ENCODE results near the gene MORF4L1. TPM values are rescaled to one million over a fixed set of nuclear protein-coding genes. Genes with fewer than 3 reads are reported as not detected.
"Not testable (repeated sequence)": the region's sequence is repeated elsewhere in the genome, so short reads cannot be mapped to it uniquely, and the experiment has no call there.

Gene MORF4L1
- total RNA-seq, 4 donors from 2014 or later, result 118 to 178 (median 141) TPM

DNA sequence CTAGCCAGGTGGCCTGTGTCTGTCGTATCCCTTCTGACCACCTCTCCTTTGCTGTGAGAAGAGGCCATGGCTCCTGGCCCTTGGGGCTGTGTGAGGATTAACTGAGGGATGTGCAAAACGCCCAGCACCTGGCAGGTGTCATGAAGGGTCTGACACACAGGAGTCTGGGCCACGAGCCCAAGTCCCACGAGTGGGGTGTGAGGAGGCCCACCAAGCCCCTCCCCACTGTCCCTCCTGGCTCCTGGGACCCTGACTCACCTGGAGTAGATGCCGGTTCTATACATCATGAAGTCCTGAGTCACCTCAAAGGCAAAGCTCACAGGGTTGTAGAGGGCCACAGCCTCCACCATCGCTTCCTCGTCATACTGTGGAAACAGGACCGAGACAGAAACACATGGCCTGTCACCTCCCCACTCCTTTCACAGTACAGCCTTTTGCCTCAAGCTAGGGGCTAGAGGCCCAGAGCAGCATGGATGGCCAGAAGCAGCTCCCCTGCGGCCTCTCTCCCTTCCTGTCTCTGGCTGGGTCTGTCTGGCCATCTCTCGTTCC lies 52.5 kb downstream of the MORF4L1 start:
- DNase-seq (ENCODE audit: low spot score in 2 of 2), result no peak
- H3K4me3 ChIP-seq (ENCODE audit: low read depth, poor library complexity, severe bottlenecking), result no peak overlapping the region
- intact Hi-C loops (cut with DNase I; ENCODE audit: low total_unique reads), result no loop called here
- TF ChIP-seq, protein P1, sequence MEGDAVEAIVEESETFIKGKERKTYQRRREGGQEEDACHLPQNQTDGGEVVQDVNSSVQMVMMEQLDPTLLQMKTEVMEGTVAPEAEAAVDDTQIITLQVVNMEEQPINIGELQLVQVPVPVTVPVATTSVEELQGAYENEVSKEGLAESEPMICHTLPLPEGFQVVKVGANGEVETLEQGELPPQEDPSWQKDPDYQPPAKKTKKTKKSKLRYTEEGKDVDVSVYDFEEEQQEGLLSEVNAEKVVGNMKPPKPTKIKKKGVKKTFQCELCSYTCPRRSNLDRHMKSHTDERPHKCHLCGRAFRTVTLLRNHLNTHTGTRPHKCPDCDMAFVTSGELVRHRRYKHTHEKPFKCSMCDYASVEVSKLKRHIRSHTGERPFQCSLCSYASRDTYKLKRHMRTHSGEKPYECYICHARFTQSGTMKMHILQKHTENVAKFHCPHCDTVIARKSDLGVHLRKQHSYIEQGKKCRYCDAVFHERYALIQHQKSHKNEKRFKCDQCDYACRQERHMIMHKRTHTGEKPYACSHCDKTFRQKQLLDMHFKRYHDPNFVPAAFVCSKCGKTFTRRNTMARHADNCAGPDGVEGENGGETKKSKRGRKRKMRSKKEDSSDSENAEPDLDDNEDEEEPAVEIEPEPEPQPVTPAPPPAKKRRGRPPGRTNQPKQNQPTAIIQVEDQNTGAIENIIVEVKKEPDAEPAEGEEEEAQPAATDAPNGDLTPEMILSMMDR (IDR thresholded peaks at IDR 0.05), result no peak
- TF ChIP-seq POLR2A (IDR thresholded peaks at IDR 0.05), result no peak
- WGBS, 2 donors, result 80 to 86% methylated on average over 9 to 10 of the region's 10 CpGs

DNA sequence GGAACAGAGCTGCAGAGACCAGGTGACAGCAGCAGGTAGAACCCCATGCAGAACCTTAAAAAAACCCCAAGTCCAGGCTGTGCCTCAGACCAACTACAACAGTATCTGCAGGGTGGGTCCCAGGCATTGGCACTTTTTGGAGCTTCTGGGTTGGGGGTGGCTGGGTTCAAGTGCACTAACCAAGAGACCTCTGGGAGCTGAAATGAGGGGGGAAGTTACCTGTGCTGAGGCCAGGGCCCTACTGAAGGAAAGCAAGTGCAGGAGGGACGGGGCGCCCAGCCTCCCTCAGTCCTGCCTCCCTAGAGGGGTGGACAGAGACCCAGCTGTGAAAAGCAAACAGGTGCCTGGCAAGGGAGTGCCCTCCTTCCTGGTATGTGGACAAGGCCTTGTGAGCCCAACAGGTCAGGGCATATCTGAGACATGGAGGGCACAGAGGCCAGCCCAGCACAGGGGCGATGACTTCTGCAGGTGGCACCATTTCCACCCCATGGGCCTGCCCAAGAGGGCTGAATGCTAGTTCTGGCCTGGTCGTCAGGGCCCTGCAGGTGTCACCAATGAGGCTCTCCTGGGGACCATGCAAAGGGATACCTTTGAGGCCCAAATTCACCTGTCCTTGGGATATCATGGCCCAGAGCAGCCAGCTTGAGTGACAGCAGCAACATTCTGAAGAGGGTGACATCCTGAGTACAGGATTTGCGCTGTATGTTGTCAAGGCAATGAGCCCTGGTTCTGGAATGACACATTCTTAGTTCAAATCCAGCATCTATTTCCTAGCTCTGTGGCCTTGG lies 53.5 kb downstream of the MORF4L1 start:
- TF ChIP-seq, protein P1 (IDR thresholded peaks at IDR 0.05), result no peak
- TF ChIP-seq POLR2A (IDR thresholded peaks at IDR 0.05), result no peak
- no peak for DNase-seq (ENCODE audit: low spot score in 2 of 2)
- WGBS, 2 donors, result 85 to 90% methylated on average over 4 to 5 of the region's 5 CpGs
- intact Hi-C loops (cut with DNase I; ENCODE audit: low total_unique reads), result no loop called here
- no peak overlapping the region for H3K4me3 ChIP-seq (ENCODE audit: low read depth, poor library complexity, severe bottlenecking)

DNA sequence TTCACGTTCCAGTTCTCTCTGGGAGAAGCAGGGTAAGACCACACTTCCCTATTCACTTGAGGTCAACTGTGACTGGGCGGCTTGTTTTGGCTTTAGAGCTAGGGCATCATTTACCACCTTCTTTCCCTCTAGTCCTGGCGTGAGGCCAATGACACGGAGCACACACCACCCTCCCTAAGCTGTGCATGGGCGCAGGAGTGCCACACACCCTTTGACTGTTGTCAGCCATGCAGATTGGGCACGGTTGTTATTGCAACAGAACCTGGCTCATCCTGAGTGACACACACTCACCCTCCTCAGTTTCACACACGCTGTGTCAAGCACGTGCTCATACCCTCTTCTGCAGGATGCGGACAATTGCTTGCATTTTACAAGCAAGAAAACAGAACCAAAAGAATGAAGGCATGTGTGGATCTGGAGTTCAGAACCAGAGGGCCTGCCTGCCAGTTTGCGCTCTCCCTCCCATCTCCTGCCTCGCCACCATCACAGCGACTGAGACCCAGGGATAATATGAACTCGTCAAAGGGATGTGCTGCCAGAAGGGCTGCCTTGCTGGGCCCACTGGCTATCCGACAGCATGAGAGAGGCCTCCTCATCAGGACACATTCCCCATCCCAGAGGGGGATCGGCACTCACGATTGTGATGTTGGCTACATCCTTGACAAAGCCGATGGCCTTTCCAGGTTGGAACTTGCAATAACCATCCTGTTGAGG lies 54.5 kb downstream of the MORF4L1 start:
- DNase-seq (ENCODE audit: low spot score in 2 of 2), result no peak
- WGBS, 2 donors, result 81 to 85% methylated on average over 17 of the region's 17 CpGs
- intact Hi-C loops (cut with DNase I; ENCODE audit: low total_unique reads), result no loop called here
- TF ChIP-seq, protein P1 (IDR thresholded peaks at IDR 0.05), result no peak
- TF ChIP-seq POLR2A (IDR thresholded peaks at IDR 0.05), result no peak
- H3K4me3 ChIP-seq (ENCODE audit: low read depth, poor library complexity, severe bottlenecking), result no peak overlapping the region

DNA sequence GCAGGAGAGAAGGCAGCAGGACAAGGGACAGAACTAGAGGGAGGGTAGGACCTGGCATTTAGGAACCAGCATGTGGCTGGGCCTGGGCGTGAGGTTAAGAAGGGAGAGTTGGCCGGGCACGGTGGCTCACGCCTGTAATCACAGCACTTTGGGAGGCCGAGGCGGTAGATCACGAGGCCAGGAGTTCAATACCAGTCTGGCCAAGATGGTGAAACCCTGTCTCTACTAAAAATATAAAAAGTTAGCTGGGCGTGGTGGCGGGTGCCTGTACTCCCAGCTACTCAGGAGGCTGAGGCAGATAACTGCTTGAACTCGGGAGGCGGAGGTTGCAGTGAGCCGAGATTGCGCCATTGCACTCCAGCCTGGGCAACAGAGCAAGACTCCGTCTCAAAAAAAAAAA lies 55.5 kb downstream of the MORF4L1 start:
- DNase-seq (ENCODE audit: low spot score in 2 of 2); H3K4me3 ChIP-seq (ENCODE audit: low read depth, poor library complexity, severe bottlenecking); intact Hi-C loops (cut with DNase I; ENCODE audit: low total_unique reads): not testable (repeated sequence)
- 92% methylated on average over 14 of the region's 14 CpGs for WGBS, 2 donors

DNA sequence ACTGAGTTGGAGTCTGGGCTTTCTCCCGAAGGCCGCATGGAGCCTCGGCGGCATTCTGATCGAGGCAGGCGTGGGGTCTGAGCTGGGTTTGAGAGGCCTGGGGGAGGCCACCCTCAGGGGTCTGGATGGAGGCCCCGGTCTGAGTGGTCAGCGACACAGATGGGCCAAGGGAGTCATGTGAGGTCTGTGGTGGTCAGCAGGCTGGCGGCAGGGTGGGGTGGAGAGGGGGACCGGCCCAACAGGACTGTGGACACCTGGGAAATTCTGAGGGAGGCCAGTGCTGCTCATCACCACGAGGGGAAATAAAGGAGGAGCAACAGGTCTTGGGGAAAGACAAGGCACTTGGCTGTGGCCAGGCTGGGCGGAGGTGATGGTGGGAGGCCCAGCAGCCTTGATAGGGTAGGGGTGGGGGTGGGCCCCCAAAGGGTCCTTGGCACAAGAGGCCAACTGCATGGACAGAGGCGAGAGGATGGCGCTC lies 56.0 kb downstream of the MORF4L1 start:
- no peak overlapping the region for H3K4me3 ChIP-seq (ENCODE audit: low read depth, poor library complexity, severe bottlenecking)
- 85 to 91% methylated on average over 14 of the region's 14 CpGs for WGBS, 2 donors
- no peak for TF ChIP-seq POLR2A (IDR thresholded peaks at IDR 0.05)
- TF ChIP-seq, protein P1 (IDR thresholded peaks at IDR 0.05), result no peak
- DNase-seq (ENCODE audit: low spot score in 2 of 2), result no peak
- intact Hi-C loops (cut with DNase I; ENCODE audit: low total_unique reads), result no loop called here
